GM23248 (cell line): ENCODE results near the gene BCL2.

ENCODE experiments used
- EZH2 ChIP-seq: fragments of 200-600 bp; sonication (generic); IDR thresholded peaks from 2 replicates; pipeline ENCODE4 v1.6.1; 2018; ENCODE audit warnings: antibody characterized with exemption, mild to moderate bottlenecking; ENCODE audit not compliant: insufficient read depth, poor library complexity, severe bottlenecking
- EZH2phosphoT487 ChIP-seq: fragments of 200-600 bp; sonication (generic); IDR thresholded peaks from 2 replicates; pipeline ENCODE4 v1.6.1; 2018; ENCODE audit warnings: antibody characterized with exemption, moderate library complexity, mild to moderate bottlenecking, low read depth; ENCODE audit not compliant: insufficient read depth

DNA sequence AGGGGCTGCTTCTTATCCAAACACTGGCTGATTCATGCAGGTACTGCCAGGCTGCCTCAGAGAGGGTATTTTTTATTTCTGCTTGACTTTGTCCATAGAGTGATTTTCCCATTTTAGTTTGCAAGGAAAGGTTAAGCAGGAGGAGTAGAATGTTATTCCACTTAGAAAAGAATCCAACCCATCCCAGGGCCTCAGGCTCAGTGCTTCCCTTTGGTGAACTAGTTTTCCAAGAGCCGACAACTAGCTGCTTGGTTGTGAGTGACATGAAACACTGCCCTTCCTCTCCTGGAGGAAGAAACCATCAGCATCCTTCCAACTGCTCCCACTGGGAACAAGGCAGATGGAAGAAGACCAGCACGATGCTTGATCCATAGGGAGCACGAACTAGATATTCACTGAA lies 58.5 kb downstream of the BCL2 start:
- no peak for TF ChIP-seq EZH2phosphoT487
- no peak for TF ChIP-seq EZH2
